Activated B cell treated with CpG ODN at 0.5 μM for 24 hours (primary cell): ENCODE results near the gene SH2D7. TPM values are rescaled to one million over a fixed set of nuclear protein-coding genes. Genes with fewer than 3 reads are reported as not detected.

ENCODE experiments used
- ATAC-seq: fragments of 200-7000 bp; cut with Tn5 transposase; one replicate; pipeline ENCODE4 v1.10.0; 2021; ENCODE audit warnings: low read depth, mild to moderate bottlenecking, moderate library complexity
- CTCF ChIA-PET: fragments of 350-600 bp; sonication (Branson Sonifier 250); formaldehyde crosslinking; loops from one replicate; lab custom pipeline; 2021; ENCODE audit warnings: antibody characterized with exemption; lab: Charles Lee
- POLR2A ChIA-PET: fragments of 350-600 bp; sonication (Branson Sonifier 250); formaldehyde crosslinking; loops from one replicate; lab custom pipeline; 2021; ENCODE audit warnings: antibody characterized with exemption; lab: Charles Lee
- DNase-seq: peaks from one replicate; pipeline ENCODE4 v3.0.0; 2022
- H3K27ac Mint-ChIP-seq: one replicate; pipeline ENCODE4 v1.8.0; 2020; ENCODE audit warnings: mixed read lengths
- H3K27me3 Mint-ChIP-seq: one replicate; pipeline ENCODE4 v1.8.0; 2021; ENCODE audit warnings: mixed read lengths
- H3K36me3 Mint-ChIP-seq: one replicate; pipeline ENCODE4 v1.8.0; 2021; ENCODE audit warnings: low read depth, mixed read lengths
- H3K4me1 Mint-ChIP-seq: one replicate; pipeline ENCODE4 v1.8.0; 2021; ENCODE audit warnings: mixed read lengths
- H3K4me3 Mint-ChIP-seq: one replicate; pipeline ENCODE4 v1.8.0; 2020; ENCODE audit warnings: mild to moderate bottlenecking, mixed read lengths
- H3K9me3 Mint-ChIP-seq: one replicate; pipeline ENCODE4 v1.8.0; 2020; ENCODE audit warnings: mixed read lengths
- CTCF ChIP-seq: fragments of 200-600 bp; IDR thresholded peaks from one replicate; pipeline ENCODE4 v1.8.0; 2022; ENCODE audit warnings: antibody characterized with exemption, mild to moderate bottlenecking
- intact Hi-C: fragments of 100-400 bp; cut with micrococcal nuclease; formaldehyde crosslinking; loops from one replicate; pipeline ENCODE4 v1.15.1; 2024
- total RNA-seq: library from RNA; stranded (reverse); gene quantifications from 2 replicates; pipeline ENCODE4 v1.2.3, GENCODE V29; 2022

Gene SH2D7
- total RNA-seq, 1 donor from 2014 or later: not detected

- H3K27ac Mint-ChIP-seq: no peak overlapping the region
- ATAC-seq (no peak), DNase-seq (no peak)
- peaks cover 3% of the 10 kb centered on the region for H3K36me3 Mint-ChIP-seq
- no peak overlapping the region for H3K4me3 Mint-ChIP-seq
- ChIA-PET POLR2A (no interaction called here), CTCF (no interaction called here)
- intact Hi-C loops: no loop called here
- H3K4me1 Mint-ChIP-seq: peaks cover 26% of the 10 kb centered on the region
- no peak for TF ChIP-seq CTCF
- H3K27me3 Mint-ChIP-seq: no peaks in the 10 kb centered on the region
- H3K9me3 Mint-ChIP-seq: no peaks in the 10 kb centered on the region
These were observed 12.3 kb upstream of the SH2D7 start for GRCh38 chr15:78080088-78080460.

GRCh38 chr15:78082106-78082742, 10.1 kb upstream of the SH2D7 start:
- intact Hi-C loops: no loop called here
- ChIA-PET POLR2A (no interaction called here), CTCF (interaction anchor here (1.4 kb wide), 1 partner anchor 26 kb away, joined by 4 read pairs; no protein-coding TSS in a partner anchor)
- no peak overlapping the region for H3K4me3 Mint-ChIP-seq
- no peaks in the 10 kb centered on the region for H3K36me3 Mint-ChIP-seq
- H3K4me1 Mint-ChIP-seq: peaks cover 14% of the 10 kb centered on the region
- H3K9me3 Mint-ChIP-seq: no peaks in the 10 kb centered on the region
- DNase-seq (no peak), ATAC-seq (no peak)
- no peak overlapping the region for H3K27ac Mint-ChIP-seq
- no peaks in the 10 kb centered on the region for H3K27me3 Mint-ChIP-seq
- no peak for TF ChIP-seq CTCF

- ATAC-seq (no peak), DNase-seq (no peak)
- Mint-ChIP-seq H3K36me3 (no peaks in the 10 kb centered on the region), H3K4me3 (no peak overlapping the region), H3K4me1 (peaks cover 16% of the 10 kb centered on the region), H3K27ac (no peak overlapping the region), H3K27me3 (no peaks in the 10 kb centered on the region), H3K9me3 (no peaks in the 10 kb centered on the region)
- ChIA-PET POLR2A (interaction anchor here (1.7 kb wide), 1 partner anchor 47 kb away, joined by 4 read pairs; no protein-coding TSS in a partner anchor), CTCF (interaction anchor here (1.4 kb wide), 1 partner anchor 26 kb away, joined by 4 read pairs; no protein-coding TSS in a partner anchor)
- intact Hi-C loops: no loop called here
- TF ChIP-seq CTCF: no peak
These were observed 9.6 kb upstream of the SH2D7 start for GRCh38 chr15:78082743-78083110.

GRCh38 chr15:78083186-78083585, 9.2 kb upstream of the SH2D7 start:
- no peaks in the 10 kb centered on the region for H3K27me3 Mint-ChIP-seq
- ATAC-seq: no peak
- no peak overlapping the region for H3K27ac Mint-ChIP-seq
- no peak for DNase-seq
- peaks cover 16% of the 10 kb centered on the region for H3K4me1 Mint-ChIP-seq
- no peaks in the 10 kb centered on the region for H3K36me3 Mint-ChIP-seq
- POLR2A ChIA-PET: interaction anchor here (1.7 kb wide), 1 partner anchor 48 kb away, joined by 4 read pairs; no protein-coding TSS in a partner anchor
- no peak for TF ChIP-seq CTCF
- no peaks in the 10 kb centered on the region for H3K9me3 Mint-ChIP-seq
- CTCF ChIA-PET: interaction anchor here (1.4 kb wide), 1 partner anchor 25 kb away, joined by 4 read pairs; no protein-coding TSS in a partner anchor
- intact Hi-C loops: no loop called here
- H3K4me3 Mint-ChIP-seq: no peak overlapping the region

- Mint-ChIP-seq H3K4me3 (no peak overlapping the region), H3K4me1 (peaks cover 23% of the 10 kb centered on the region), H3K27ac (no peak overlapping the region), H3K27me3 (no peaks in the 10 kb centered on the region), H3K36me3 (no peaks in the 10 kb centered on the region), H3K9me3 (no peaks in the 10 kb centered on the region)
- DNase-seq: no peak
- no peak for ATAC-seq
- ChIA-PET POLR2A (interaction anchor here (1.7 kb wide), 1 partner anchor 49 kb away, joined by 4 read pairs; no protein-coding TSS in a partner anchor), CTCF (interaction anchor here (1.4 kb wide), 1 partner anchor 24 kb away, joined by 4 read pairs; no protein-coding TSS in a partner anchor)
- TF ChIP-seq CTCF: no peak
- intact Hi-C loops: no loop called here
These were observed 8.5 kb upstream of the SH2D7 start for GRCh38 chr15:78083687-78084448.
